ENCODE data around the gene VEGFD. TPM values are rescaled to one million over a fixed set of nuclear protein-coding genes. Genes with fewer than 3 reads are reported as not detected.
A peak's percentile ranks its signal among the peaks of the same experiment; 100 is the strongest.

Gene VEGFD
- total and polyA plus RNA-seq, 2 of the 13 experiments (the other 11 are each of a cell fraction or from before 2014, with no cell fraction given): 0.11 to 0.35 TPM

GRCh38 chrX:15334561-15334960 is 49.7 kb downstream of the VEGFD start:
- Histone ChIP-seq H3K36me3 (replicated peaks in 1 of 2; ENCODE audit: control insufficient read depth in 1 of 2, insufficient read depth in 2 of 2, low read length in 2 of 2) (peaks cover 2 to 8% of the 10 kb centered on the region in 2 experiments; a peak in 3 of 5 replicates), H3K9ac (ENCODE audit: insufficient read depth, low read depth, low read length) (peak overlapping the region; percentile 77), H3K27me3 (ENCODE audit: control insufficient read depth in 1 of 2, insufficient read depth in 2 of 2, low read length in 2 of 2) (no peaks in the 10 kb centered on the region; a peak in 1 of 5 replicates), H3K9me3 (ENCODE audit: low read length) (no peaks in the 10 kb centered on the region), H3K27ac (ENCODE audit: extremely low read length, insufficient read depth, low read length) (peak overlapping the region; percentile 72), H3K79me2 (ENCODE audit: insufficient read depth, low read length) (peaks cover 11% of the 10 kb centered on the region), H4K20me1 (ENCODE audit: insufficient read depth, low read length) (no peaks in the 10 kb centered on the region), H3K4me2 (ENCODE audit: low read depth, low read length) (peak overlapping the region; percentile 62), H3K4me1 (ENCODE audit: insufficient read depth, low read length) (peaks cover 7% of the 10 kb centered on the region; the same call in 1 of the 2 replicates), H3K4me3 (replicated peaks in 1 of 3; ENCODE audit: insufficient read depth in 1 of 3, low read depth in 2 of 3, low read length in 3 of 3) (peak overlapping the region; percentile 77 to 85 (median 80)), H2AFZ (ENCODE audit: low read length) (no peak overlapping the region)
- 0% methylated on average over 5 of the region's 7 CpGs for WGBS (ENCODE audit: low lambda C conversion rate)
- FAIRE-seq (peak; percentile 56), ATAC-seq (no peak), DNase-seq (ENCODE audit: low spot score) (no peak)
- no TSS peak for BruUV-seq (replicated peaks)
- ChIA-PET POLR2A (no interaction called here), CTCF (ENCODE audit: low intra/inter-chr PET ratio, low total read pairs) (no interaction called here)
- intact Hi-C loops (cut with micrococcal nuclease; ENCODE audit: unreplicated experiment): loop anchor here (2.0 kb wide), 1 partner anchor 66 kb away; no protein-coding TSS in a partner anchor
- in situ Hi-C loops (cut with HindIII; ENCODE audit: extremely low pct_ligation_motif_present, low pct_unique_long_range_greater_than_20kb): loop anchor here (25.0 kb wide), 1 partner anchor 353 kb away; no protein-coding TSS in a partner anchor
- TF ChIP-seq ZHX2 (IDR thresholded peaks at IDR 0.05; ENCODE audit: low read depth) (no peak), ZHX2 (CRISPR knock-in tag; IDR thresholded peaks at IDR 0.05; ENCODE audit: borderline replicate concordance) (no peak), SOX13 (IDR thresholded peaks at IDR 0.05) (no peak), SOX13 (CRISPR knock-in tag; conservative IDR thresholded peaks at IDR 0.05 in 1 of 2, IDR thresholded peaks at IDR 0.05 in 1 of 2) (no peak), ZBTB43 (CRISPR knock-in tag; conservative IDR thresholded peaks at IDR 0.05) (no peak), DPF2 (CRISPR knock-in tag; IDR thresholded peaks at IDR 0.05; ENCODE audit: borderline replicate concordance, low read depth) (no peak), ZNF660 (CRISPR knock-in tag; IDR thresholded peaks at IDR 0.05; ENCODE audit: borderline replicate concordance, low read depth) (no peak)
